ENCODE measurements around the gene PAX6.
A peak's percentile ranks its signal among the peaks of the same experiment; 100 is the strongest.

PAX6 gene

DNA sequence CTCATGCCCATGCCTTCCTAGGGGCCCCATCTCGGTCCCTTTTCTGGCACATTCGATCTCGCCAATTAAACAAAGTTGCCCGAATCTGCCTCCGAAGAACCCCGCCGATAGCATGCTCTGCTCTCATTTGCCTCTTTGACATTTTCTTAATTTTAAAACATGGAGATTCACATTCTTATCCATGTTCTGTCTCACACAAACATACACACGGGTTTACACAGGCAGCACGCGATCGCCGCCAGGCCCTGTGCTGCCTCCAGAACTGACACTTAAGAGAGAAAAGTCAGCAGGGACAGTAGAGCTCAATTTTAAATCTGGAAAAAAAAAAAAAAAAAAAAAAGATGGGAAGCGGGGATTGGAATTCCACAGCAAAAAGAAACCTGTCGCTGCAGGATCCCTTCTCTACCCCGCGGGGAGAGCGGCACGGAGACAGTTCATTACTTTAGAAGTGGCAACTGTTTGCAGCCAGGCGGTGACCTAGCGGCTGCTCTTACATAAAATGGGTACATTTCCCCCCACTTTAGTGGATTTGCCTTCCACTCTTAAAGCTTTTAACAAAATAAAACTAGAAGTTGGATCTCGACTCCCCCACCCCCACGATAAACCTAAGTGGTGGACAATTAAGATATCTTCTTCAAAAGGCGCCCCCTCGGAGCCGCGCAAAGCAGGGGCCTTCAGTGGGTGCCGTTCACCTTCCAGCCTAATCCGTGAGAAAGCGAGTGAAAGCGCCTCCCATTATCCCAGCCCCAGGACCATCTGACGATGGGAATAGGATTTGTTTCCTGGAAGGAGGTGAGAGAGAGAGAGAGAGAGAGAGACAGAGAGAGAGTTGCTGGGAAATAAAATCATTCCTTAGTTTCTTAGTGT, 13.7 kb downstream of the PAX6 start:
- H3K9me3 Mint-ChIP-seq: peaks cover 3% of the 10 kb centered on the region
- no peak overlapping the region for H3K27ac Mint-ChIP-seq
- peaks cover 6% of the 10 kb centered on the region for H3K36me3 Mint-ChIP-seq
- peaks cover 28% of the 10 kb centered on the region for H3K4me1 Mint-ChIP-seq
- H3K4me3 Mint-ChIP-seq: peak overlapping the region; percentile 32
- ATAC-seq (no peak), DNase-seq (ENCODE audit: low spot score in 2 of 2) (no peak)

DNA sequence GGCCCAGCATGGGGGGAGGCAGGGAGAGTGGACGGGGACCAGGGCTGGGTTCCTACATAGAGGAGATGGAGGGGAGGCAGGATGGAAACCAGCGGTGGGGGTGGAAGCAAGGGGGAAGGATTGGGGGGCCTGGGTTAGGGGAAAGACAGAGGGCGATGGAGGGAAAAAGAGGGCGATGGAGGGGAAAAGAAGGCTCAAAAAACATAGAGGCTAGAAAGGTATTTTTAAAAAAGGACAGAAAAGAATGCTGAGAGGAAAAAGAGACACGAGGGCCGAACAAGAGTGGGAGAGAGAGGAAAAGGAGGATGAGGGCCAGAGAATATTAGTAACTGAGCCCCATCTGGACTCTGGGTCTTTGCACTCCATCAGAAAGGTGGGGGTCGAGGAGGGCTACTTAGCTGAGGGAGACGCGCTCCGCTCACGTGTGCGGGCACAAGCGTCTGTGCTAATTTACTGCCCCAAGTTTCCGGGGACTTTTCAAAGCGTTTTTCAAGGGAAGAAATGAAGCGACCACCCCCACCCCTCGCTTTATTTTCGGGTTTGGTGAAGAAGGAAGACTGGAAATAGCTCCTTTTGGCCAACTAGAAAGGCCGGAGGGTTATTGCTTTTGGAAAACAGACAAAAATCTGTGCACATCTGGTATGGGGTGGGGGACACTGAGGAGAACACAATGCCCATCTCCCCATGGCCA, 14.5 kb downstream of the PAX6 start:
- ATAC-seq (no peak), DNase-seq (ENCODE audit: low spot score in 2 of 2) (no peak)
- H3K27ac Mint-ChIP-seq: no peak overlapping the region
- H3K4me1 Mint-ChIP-seq: peaks cover 27% of the 10 kb centered on the region
- H3K4me3 Mint-ChIP-seq: no peak overlapping the region
- peaks cover 6% of the 10 kb centered on the region for H3K36me3 Mint-ChIP-seq
- H3K9me3 Mint-ChIP-seq: peaks cover 3% of the 10 kb centered on the region

DNA sequence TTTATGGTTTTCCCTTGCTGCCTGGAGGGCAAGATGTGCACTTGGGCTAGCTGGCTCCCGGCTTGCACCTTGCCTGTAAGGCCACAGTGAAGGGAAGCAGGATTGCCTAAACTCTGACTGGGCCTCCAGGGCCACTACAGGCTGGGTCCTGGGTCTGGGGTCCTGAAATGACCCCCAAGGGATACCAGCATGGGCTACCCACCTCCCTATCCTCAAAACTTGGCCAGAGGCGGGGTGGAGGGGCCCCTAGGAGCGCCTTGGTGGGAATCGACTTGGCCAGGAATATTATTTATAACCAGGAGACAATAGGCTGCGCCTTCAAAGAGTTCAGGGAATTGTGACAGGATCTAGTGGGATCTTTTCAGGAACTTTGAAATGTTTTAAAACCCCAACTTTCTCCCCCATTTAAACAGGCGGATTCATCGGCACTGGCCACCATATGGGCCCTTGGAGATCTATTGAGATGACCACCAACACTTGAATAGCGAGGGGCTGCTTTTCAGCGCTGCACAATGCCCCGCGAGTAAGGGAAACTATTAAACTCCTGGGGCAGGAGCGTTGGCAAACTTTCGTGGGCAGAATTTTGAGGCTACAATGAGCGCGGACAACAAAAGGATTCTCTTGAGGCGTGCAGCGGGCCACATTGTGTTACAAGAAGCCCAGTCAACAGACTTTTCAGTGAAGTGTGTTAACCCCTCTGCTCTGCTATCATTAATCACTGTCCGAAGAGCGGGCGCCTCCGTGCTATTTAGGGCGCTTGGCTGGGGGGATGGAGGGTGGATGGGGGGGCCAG, 15.2 kb downstream of the PAX6 start:
- H3K27ac Mint-ChIP-seq: no peak overlapping the region
- peaks cover 27% of the 10 kb centered on the region for H3K4me1 Mint-ChIP-seq
- DNase-seq (ENCODE audit: low spot score in 2 of 2): peak in 1 of 2 donors; percentile 38
- no peak for ATAC-seq
- H3K36me3 Mint-ChIP-seq: peaks cover 6% of the 10 kb centered on the region
- no peak overlapping the region for H3K4me3 Mint-ChIP-seq
- H3K9me3 Mint-ChIP-seq: peaks cover 3% of the 10 kb centered on the region

DNA sequence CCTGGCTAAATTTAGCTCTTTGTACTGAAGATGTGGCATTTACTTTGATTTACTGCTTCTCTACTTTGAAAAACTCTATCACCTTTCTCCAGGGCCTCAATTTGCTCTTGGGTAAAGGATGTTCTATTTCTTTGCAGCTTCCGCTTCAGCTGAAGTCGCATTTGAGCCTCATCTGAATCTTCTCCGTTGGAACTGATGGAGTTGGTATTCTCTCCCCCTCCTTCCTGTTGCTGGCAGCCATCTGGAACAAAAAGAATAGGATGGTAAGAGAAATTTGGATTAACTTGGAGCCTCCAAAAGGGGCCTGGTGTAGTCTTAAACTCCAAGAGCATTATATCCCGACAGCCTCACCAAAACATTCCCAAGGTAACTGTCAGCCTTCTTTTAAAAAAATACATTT, 16.6 kb downstream of the PAX6 start:
- H3K9me3 Mint-ChIP-seq: no peaks in the 10 kb centered on the region
- H3K4me3 Mint-ChIP-seq: no peak overlapping the region
- no peak for DNase-seq (ENCODE audit: low spot score in 2 of 2)
- H3K27ac Mint-ChIP-seq: no peak overlapping the region
- peaks cover 6% of the 10 kb centered on the region for H3K36me3 Mint-ChIP-seq
- H3K4me1 Mint-ChIP-seq: peaks cover 16% of the 10 kb centered on the region
- no peak for ATAC-seq

DNA sequence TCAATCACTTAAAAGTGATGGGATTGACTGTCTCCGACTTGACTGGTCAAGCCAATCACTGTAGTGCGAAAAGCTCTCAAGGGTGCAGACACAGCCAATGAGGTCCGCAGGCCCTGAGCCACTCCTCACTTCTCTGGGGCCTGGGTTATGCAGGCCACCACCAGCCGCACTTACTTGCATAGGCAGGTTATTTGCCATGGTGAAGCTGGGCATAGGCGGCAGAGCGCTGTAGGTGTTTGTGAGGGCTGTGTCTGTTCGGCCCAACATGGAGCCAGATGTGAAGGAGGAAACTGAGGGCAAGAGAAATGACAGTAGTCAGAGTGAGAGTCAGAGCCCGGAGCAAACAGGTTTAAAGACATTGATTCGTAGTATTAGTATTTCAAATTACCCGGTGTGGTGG, 17.9 kb downstream of the PAX6 start:
- Mint-ChIP-seq H3K36me3 (peaks cover 6% of the 10 kb centered on the region), H3K9me3 (no peaks in the 10 kb centered on the region), H3K4me3 (no peak overlapping the region), H3K27ac (no peak overlapping the region), H3K4me1 (peaks cover 16% of the 10 kb centered on the region)
- ATAC-seq: no peak
- peak in 1 of 2 donors; percentile 38 for DNase-seq (ENCODE audit: low spot score in 2 of 2)

DNA sequence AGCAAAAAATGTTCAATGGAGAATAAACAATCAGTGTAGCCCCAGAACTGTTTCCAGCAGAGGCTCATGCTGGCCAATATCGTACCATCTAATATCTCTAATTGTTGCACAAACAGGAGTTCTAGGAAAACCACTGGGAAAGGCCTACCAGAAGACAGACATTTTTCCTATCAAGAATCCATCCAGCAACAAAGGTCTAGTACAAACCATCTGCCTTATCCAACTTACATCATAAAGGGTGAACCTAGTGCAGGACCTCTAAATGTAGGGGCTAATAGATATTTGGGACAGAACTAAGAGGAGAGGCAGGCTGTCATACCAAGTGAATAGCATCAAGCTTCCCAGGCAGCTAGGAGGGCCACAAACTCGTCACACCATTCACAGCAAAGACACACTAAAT, 18.7 kb downstream of the PAX6 start:
- Mint-ChIP-seq H3K9me3 (no peaks in the 10 kb centered on the region), H3K4me3 (no peak overlapping the region), H3K4me1 (peaks cover 10% of the 10 kb centered on the region), H3K27ac (no peak overlapping the region), H3K36me3 (peaks cover under 1% of the 10 kb centered on the region)
- DNase-seq (ENCODE audit: low spot score in 2 of 2): peak in 1 of 2 donors; percentile 10
- no peak for ATAC-seq

DNA sequence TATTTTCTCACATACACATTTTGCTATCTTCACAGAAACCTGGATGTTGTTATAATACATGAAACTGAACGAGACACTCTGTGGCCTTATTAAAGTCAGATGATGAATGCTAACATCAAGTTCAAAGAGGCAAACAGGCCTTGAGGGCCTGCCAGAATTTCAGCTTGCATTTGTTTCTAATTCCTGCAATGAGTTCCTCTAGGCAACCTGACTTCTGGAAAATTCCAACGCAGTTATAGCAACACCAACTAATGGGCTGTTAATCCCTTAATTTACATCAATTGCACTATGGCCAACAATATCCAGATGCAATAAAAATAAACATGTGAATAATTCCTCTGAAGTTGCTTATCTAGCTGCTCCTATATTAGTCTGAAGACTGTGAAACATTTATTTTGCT, 19.1 kb downstream of the PAX6 start:
- ATAC-seq (no peak), DNase-seq (ENCODE audit: low spot score in 2 of 2) (no peak)
- no peak overlapping the region for H3K4me3 Mint-ChIP-seq
- no peak overlapping the region for H3K27ac Mint-ChIP-seq
- peaks cover 6% of the 10 kb centered on the region for H3K4me1 Mint-ChIP-seq
- no peaks in the 10 kb centered on the region for H3K36me3 Mint-ChIP-seq
- no peaks in the 10 kb centered on the region for H3K9me3 Mint-ChIP-seq

DNA sequence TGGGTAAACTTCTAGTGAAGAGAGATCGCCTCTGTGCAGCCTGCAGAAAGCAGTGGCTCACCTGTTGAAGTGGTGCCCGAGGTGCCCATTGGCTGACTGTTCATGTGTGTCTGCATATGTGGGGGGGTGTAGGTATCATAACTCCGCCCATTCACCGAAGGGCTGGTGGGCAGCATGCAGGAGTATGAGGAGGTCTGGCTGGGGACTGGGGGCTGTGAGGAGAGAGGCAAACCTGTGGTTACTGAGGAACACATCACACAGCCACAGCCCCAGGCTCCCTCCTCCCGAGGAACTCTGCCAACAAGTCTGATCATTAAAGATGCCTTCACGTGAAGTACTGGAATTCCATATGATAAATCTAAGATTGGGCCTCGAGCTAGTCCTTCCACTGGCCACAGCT, 20.5 kb downstream of the PAX6 start:
- Mint-ChIP-seq H3K9me3 (no peaks in the 10 kb centered on the region), H3K36me3 (no peaks in the 10 kb centered on the region), H3K4me3 (no peak overlapping the region), H3K4me1 (no peaks in the 10 kb centered on the region), H3K27ac (no peak overlapping the region)
- DNase-seq (ENCODE audit: low spot score in 2 of 2): no peak
- ATAC-seq: no peak

DNA sequence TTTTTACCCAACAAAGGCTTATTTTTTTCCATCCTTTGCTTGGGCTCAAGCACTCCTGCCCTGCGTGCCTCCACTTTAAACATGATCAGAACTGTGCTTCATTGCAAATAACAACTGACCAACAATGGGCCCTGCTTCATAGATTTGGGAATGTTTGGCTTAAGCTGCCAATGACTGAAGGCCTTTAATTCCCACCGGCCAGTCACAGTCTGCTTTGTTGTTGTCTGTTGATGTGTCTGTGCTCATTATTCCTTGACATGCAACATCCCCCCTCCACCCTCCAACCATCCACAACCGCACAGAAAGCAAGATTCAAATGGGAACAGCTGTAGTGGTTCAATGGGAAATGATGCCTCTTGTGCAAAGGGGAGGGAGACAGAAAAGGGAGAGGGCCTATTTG, 23.0 kb downstream of the PAX6 start:
- DNase-seq (ENCODE audit: low spot score in 2 of 2) (no peak), ATAC-seq (no peak)
- Mint-ChIP-seq H3K36me3 (no peaks in the 10 kb centered on the region), H3K27ac (no peak overlapping the region), H3K9me3 (no peaks in the 10 kb centered on the region), H3K4me3 (no peak overlapping the region), H3K4me1 (no peaks in the 10 kb centered on the region)

DNA sequence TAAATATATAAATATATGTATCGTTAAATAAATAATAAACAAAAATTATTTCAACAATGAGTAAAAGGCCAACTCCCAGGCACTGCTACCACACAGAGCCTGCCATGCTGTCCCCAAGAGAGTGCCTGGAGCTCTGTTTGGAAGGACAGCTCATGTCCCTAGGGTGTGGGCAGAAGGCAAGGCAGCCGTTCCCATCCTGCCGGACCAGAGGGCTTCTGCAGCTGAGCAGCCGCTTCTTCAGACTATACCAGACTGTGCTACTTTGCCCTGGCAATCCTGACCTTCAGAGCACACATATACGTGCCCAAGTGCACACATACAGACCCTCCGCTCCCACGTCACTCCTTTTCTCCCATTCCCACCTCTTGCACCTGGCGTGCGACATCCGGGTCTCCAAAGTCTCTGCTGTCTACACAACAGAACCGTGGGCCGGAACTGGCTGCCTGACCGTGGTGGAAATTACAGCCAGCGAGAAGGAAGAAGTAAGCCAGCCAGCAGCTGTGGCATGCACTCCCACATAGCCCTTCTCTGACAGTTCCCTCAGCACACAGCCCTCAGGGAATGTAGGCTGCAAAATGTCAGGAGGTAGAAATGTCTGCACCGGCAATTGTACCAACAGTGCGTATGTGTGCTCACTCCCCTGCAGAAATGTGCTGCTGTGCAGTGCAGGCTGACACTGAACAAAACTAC, 24.0 kb downstream of the PAX6 start:
- no peak for ATAC-seq
- H3K4me1 Mint-ChIP-seq: no peaks in the 10 kb centered on the region
- H3K27ac Mint-ChIP-seq: no peak overlapping the region
- H3K9me3 Mint-ChIP-seq: no peaks in the 10 kb centered on the region
- H3K36me3 Mint-ChIP-seq: no peaks in the 10 kb centered on the region
- DNase-seq (ENCODE audit: low spot score in 2 of 2): no peak
- no peak overlapping the region for H3K4me3 Mint-ChIP-seq

DNA sequence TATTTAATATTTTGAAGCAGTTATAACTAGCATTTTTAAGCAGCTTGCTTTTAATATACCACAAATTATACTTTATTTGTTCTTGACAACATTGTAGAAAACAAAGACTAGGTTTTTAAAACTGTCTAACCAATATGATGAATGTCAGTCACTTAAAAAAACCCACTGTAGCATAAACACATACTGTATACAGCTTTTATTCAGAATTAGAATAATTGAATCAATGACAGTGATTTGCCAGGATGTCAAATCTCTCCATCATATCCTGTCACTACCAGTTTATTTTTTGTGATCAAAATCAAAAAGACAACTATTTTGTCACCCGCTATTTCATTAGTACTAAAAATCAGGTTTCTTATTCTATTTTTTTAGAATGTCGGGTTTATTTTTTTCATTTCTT, 26.5 kb downstream of the PAX6 start:
- no peak overlapping the region for H3K27ac Mint-ChIP-seq
- ATAC-seq (no peak), DNase-seq (ENCODE audit: low spot score in 2 of 2) (no peak)
- H3K4me1 Mint-ChIP-seq: no peaks in the 10 kb centered on the region
- no peak overlapping the region for H3K4me3 Mint-ChIP-seq
- H3K9me3 Mint-ChIP-seq: no peaks in the 10 kb centered on the region
- no peaks in the 10 kb centered on the region for H3K36me3 Mint-ChIP-seq

DNA sequence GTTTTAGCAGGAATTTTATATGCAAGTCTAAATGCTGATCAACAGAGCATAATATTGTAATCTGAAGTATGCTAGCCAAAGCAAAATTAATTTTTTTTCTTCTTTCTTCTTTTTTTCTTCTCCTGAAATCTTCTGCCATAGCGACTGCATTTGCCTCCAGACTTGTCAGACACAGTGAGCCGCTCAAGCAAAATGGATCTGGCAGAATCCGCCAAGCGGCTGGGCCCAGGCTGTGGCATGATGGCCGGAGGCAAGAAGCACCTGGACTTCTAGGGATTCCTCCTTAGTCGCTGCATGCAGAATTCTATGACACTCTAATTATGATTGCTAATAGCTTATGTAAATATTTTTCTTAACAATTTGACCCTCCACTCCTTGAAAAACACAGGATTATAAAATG, 27.9 kb downstream of the PAX6 start:
- Mint-ChIP-seq H3K9me3 (no peaks in the 10 kb centered on the region), H3K36me3 (no peaks in the 10 kb centered on the region), H3K4me1 (no peaks in the 10 kb centered on the region), H3K4me3 (no peak overlapping the region), H3K27ac (no peak overlapping the region)
- ATAC-seq (no peak), DNase-seq (ENCODE audit: low spot score in 2 of 2) (no peak)

DNA sequence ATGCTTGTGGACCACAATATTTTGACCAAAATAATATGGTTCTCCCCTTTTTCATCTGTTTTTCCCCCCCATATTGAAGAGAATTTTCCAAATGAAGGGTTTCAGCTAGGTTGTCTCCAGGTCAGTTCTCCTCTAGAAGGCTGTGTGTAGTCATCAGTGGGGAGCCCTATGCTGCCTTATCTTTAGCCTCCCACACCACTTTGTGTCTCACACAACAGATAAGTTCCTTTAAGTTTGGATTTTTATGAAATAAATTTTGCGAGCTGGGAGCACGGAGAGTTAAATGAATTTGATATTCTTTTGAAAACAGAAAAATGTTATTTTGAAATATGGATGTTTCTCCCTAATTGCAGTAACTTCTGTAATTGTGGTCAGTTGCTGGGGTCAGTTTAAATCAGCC, 28.9 kb downstream of the PAX6 start:
- no peak overlapping the region for H3K4me3 Mint-ChIP-seq
- H3K9me3 Mint-ChIP-seq: no peaks in the 10 kb centered on the region
- ATAC-seq (no peak), DNase-seq (ENCODE audit: low spot score in 2 of 2) (no peak)
- no peaks in the 10 kb centered on the region for H3K36me3 Mint-ChIP-seq
- H3K4me1 Mint-ChIP-seq: no peaks in the 10 kb centered on the region
- no peak overlapping the region for H3K27ac Mint-ChIP-seq

DNA sequence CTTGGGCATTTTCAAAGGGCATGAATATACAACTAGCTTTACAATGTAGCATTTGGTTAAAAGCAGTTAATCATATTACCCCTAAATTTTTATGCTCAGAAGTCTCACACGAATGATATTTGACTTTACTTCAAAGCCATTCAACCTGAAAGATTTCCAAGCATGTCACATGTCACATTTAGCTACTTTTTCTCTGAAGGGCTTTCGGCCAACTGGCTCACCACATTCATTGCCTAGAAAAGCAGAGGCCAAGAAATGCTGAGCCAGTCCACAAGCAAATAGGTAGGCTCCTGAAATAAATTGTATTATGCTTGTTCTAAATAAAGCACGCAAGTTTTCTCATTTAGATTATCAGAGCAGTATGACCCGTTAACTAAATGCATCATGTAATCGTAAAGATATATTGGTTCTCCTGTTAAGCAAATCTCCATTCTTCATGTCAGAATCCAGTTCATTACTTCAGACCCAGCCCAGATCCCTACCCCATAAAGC, 30.6 kb downstream of the PAX6 start:
- Mint-ChIP-seq H3K9me3 (no peaks in the 10 kb centered on the region), H3K4me1 (no peaks in the 10 kb centered on the region), H3K27ac (no peak overlapping the region), H3K4me3 (no peak overlapping the region), H3K36me3 (no peaks in the 10 kb centered on the region)
- no peak for DNase-seq (ENCODE audit: low spot score in 2 of 2)
- ATAC-seq: no peak

DNA sequence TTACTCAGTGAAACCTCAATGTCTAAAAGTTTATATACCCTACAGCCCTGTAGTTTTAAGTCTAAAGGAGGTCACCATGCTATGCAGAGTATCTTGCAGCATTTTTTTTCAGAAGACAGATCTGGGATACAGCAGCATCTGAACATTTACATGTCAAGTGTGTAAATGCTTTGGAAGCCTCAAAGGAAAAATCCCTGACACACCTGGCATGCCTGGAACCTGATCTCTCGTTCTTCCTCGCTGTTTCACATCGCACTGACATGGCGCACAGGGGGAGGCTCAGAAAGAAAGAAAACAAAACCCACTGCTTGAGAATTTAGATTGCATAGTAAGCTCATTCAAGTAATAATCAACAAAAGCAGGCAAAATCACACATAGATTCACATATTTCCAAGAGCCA, 31.0 kb downstream of the PAX6 start:
- H3K4me3 Mint-ChIP-seq: no peak overlapping the region
- no peak for ATAC-seq
- no peaks in the 10 kb centered on the region for H3K36me3 Mint-ChIP-seq
- DNase-seq (ENCODE audit: low spot score in 2 of 2): no peak
- H3K4me1 Mint-ChIP-seq: no peaks in the 10 kb centered on the region
- no peaks in the 10 kb centered on the region for H3K9me3 Mint-ChIP-seq
- H3K27ac Mint-ChIP-seq: no peak overlapping the region

All from stimulated activated effector memory CD8-positive, alpha-beta T cell treated with anti-CD3 and anti-CD28 coated beads, Interleukin-12 subunit alpha, Interleukin-12 subunit beta, amount 100 ng/mL, for 72 hours (primary cell).